HK-2 (cell line): ENCODE measurements around the gene SPECC1L.

Experiments
- DNase-seq: peaks from one replicate; pipeline ENCODE4 v3.0.0-alpha.2; 2018; ENCODE audit not compliant: unreplicated experiment

Gene SPECC1L

GRCh38 chr22:24400726-24401596, 130.3 kb downstream of the SPECC1L start:
- no peak for DNase-seq

GRCh38 chr22:24401931-24402367, 131.3 kb downstream of the SPECC1L start:
- DNase-seq = no peak

GRCh38 chr22:24402460-24403192, 132.0 kb downstream of the SPECC1L start:
- peak; percentile 63 for DNase-seq

DNA sequence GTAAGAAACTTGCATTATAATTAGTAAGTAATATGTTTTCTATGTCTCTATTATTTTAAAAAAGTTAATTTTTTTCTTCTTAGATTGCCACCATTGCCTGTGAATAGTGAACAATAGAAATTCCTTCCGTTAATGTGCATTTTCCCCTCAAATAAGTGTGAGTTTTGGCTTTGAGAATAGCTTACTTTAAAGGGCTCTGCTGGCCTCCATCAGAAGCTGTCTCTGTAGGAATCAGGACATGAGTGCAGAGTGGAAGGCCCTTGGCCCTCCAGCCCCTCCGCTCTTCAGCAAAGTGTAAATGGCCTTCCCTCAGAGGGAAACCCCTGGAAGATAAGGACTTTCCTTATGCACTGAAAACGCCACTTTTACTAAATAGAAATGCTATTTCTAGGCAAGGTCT, 132.7 kb downstream of the SPECC1L start:
- DNase-seq = no peak

- no peak for DNase-seq
Measured at GRCh38 chr22:24404561-24405275, 134.1 kb downstream of the SPECC1L start.

DNA sequence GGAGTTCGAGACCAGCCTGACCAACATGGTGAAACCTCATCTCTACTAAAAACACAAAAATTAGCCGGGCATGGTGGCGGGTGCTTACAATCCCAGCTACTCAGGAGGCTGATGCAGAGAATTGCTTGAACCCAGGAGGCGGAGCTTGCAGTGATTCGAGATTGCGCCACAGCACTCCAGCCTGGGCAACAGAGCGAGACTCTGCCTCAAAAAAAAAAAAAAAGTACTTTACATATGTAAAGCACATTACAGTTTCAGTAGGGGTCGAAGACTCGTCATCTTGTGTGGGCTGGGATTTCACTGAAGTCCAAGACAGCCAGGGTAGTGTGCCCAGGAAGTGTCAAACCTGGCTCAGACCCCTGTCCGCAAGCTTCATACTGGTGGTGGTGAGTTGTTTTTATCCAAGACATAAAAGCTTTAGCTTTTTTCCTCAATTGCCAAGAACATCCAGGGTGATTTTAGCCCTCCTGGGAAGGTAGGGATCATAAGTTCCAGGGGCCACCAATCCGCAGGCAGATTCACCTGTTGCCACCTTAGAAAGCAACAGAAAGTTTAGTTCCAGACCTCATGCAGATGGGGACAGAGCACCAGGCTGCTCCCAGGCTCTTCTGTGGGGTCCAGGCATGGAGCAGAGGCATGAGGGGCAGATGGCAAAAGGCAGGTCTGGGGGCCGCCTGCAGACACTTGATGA, 135.1 kb downstream of the SPECC1L start:
- DNase-seq = no peak

- no peak for DNase-seq
Measured at GRCh38 chr22:24406322-24407277, 136.0 kb downstream of the SPECC1L start.

DNA sequence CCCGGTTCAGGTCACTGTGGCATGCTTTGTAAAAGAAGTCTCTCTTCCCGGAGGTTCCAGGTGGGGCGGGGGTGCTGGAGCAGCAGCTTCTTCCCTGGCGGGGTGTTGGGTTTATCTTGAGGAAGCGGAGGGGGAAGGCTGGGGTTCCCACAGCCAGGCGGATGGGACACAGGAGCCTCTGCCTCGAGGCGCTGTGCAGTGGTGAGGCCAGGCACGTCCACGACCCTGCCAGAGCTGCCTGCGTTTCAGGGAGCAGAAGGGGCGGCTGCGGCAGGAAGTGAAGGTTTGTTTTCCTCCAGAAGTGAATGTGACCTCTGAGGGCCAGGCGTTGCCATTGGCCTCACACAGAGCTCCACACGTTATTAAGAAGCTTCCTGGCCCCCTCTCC, 136.6 kb downstream of the SPECC1L start:
- no peak for DNase-seq

DNA sequence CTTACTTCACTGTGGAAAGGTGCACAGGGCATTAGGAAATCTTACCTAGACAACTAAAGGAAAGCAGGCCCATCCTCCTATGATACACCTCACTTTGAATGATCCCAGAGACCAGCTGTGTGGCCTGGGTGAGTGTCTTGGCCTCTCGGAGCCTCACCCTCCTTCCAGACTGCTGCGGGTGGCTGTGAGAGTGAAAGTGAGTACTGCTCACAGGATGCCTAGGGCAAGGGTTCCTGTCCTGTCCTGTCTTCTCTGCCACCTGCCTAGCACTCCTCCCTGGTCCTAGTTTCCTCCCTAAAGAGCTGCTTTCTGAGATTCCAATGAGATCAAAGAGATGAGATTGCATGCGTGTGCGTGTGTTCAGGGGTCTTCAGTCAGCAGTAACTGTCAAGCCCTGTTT, 137.3 kb downstream of the SPECC1L start:
- no peak for DNase-seq

DNA sequence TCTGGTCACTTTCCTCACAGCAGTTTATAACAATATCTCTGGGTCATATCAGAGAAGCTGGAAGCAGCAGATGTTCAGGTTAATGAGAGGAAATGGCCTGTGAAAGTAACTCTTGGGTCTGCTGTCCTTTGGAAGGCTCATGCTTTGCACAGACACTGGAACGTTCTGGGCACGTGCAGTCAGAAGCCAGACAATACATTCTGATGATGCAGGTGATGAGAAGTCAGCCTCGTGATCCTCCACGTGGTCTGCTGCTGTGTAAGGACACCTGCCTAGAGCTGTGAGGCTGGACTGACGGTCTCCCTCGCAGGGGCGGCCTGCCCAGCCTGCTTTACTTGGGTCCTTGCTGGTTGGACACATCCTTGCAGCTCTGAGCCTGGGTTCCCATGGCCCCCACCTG, 138.0 kb downstream of the SPECC1L start:
- no peak for DNase-seq

DNA sequence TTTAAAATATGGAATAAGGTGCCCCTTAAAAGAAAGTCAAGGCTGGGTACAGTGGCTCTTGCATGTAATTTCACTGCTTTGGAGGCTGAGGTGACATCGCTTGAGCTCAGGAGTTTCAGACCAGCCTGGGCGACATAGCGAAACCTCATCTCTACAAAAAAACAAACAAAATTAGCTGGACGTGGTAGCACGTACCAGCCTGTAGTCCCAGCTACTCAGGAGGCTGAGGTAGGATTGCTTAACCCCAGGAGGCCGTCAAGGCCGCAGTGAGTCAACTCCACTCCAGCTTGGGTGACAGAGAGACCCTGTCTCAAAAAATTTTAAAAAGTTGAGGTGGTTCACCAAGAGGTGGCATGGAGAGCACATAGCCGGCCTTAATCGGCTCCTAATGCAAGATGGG, 139.1 kb downstream of the SPECC1L start:
- DNase-seq = no peak

- DNase-seq = no peak
Measured at GRCh38 chr22:24410110-24410856, 139.7 kb downstream of the SPECC1L start.

DNA sequence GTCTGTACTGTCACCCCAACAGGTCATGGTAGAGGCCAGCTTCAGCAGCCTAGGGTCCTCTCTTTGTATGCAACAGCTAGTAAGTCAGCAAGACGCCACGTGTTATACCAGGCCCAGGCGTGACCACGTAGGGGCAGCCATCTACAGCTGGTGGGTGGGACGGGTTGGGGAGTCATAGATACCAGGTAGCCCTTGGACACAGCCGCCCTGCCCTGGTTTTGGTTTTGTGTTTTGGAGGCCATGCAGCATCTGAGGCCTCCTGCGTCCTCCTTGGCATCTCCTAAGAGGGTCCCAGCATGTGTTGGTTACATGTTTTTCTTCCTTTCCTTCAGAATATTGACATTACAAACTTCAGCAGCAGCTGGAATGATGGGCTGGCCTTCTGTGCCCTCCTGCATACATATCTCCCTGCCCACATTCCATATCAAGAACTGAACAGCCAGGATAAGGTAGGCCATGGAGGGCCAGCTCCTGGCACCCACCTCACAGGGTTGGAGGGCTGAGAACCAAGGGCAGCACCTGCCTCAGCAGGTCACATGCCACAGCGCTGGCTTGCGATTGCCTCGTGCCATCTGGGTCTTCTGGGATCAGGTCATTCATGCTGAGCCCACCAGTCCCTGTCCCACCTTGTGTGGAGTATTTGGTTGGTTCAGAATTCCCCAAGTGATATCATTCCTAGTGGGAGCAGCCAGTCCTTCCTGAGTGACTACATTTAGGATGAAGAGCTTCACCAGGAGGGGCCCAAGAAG, 140.8 kb downstream of the SPECC1L start:
- no peak for DNase-seq

DNA sequence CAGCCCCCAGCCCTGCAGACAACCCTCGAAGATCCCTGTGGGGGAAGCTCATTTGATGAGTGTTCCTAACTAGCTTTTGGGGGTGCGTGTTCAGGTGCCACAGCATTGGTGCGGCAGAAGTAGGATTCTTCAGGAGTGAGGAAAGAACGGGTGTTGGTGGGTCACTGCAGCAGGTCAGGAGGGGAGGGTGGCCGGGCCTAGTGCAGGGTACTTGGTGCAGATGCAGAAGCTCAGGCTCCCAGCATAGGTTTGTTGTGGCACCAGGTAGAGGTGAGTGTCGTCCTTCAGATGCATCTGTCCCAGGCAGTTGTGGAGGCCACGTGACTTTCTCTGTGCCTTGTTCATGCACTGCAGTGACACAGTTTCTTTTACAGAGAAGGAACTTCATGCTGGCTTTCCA, 141.6 kb downstream of the SPECC1L start:
- DNase-seq = no peak

DNA sequence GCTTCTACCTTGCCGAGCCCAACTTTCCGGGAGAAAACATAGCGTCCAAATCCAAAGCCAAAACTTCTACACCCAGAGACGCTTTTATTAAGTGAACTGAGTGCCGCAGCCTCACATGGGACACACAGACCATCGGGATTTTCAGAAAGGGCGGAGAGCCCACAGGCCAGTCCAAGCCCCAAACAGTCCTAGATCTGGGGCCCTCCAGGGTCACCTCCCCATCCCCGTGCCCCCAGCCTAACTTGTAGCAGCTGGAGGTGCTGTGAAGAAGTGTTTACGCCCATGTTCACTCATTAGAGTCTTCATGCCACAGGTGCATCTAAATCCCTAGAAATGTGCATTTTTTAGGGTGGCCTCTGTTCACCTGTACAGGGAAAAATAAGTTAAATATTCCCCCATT, 142.6 kb downstream of the SPECC1L start:
- no peak for DNase-seq

DNA sequence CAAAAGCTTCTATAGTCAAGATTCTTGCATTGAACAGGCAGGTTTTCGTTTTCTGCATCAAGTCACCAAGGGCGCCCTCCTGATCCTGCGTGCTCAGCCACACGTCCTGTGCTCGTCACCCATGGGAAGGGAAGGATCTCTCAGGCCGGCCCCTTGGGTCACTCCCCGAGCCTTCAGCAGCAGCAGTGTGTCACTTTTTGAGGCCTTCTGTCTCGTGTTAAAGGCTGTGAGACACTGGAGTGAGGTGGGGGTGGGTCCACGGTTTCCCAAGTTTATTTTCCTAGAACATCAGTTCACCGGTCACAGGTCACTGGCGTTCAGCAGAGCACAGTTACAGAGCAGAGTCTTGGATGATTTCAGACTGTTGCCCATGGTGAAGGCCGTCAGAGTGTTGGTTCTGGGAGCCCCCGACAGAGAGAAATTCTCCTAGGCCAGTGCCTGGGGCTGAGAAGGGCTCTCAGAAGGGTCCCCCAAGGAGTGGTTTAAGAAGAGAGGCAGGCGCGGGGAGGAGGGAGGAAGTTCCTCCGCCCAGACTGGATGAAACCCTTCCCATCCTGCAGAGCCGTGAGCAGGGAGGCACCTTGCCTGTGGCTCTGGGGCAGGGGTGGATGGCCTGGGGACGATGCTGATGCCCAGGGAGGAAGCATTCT, 143.2 kb downstream of the SPECC1L start:
- no peak for DNase-seq

DNA sequence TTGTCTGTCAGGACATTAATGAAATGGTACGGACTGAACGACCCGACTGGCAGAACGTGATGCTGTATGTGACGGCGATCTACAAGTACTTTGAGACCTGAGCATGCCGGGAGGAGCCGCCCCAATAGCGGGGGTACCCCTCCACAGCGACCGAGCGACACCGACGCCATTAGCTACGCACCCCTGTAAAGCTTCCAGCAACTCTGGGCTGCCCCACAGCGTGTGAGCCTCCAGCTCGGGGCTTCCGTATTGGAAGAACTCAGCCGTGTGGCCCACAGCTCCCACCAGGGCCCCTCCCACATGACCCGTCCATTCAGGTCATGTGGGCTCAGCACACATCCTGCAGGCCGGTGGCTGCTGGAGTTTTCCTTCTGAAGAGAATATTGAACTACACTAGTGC, 143.9 kb downstream of the SPECC1L start:
- DNase-seq = no peak
